ENCODE data around the gene ARHGAP5.

- TF ChIP-seq, protein P1, sequence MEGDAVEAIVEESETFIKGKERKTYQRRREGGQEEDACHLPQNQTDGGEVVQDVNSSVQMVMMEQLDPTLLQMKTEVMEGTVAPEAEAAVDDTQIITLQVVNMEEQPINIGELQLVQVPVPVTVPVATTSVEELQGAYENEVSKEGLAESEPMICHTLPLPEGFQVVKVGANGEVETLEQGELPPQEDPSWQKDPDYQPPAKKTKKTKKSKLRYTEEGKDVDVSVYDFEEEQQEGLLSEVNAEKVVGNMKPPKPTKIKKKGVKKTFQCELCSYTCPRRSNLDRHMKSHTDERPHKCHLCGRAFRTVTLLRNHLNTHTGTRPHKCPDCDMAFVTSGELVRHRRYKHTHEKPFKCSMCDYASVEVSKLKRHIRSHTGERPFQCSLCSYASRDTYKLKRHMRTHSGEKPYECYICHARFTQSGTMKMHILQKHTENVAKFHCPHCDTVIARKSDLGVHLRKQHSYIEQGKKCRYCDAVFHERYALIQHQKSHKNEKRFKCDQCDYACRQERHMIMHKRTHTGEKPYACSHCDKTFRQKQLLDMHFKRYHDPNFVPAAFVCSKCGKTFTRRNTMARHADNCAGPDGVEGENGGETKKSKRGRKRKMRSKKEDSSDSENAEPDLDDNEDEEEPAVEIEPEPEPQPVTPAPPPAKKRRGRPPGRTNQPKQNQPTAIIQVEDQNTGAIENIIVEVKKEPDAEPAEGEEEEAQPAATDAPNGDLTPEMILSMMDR (IDR thresholded peaks at IDR 0.05; ENCODE audit: low read length) = no peak
- TF ChIP-seq EZH2 (IDR thresholded peaks at IDR 0.05; ENCODE audit: borderline replicate concordance, low read length) = no peak
Measured at GRCh38 chr14:32186248-32186647, 109.1 kb downstream of the ARHGAP5 start.

Data from OCI-LY1 (cell line).